Astrocyte of the cerebellum (primary cell): ENCODE results near the gene KLRG1.

Source experiments
- DNase-seq: peaks from one replicate; pipeline ENCODE4 v3.0.0-alpha.2; 2011; ENCODE audit warnings: low read depth
- H3K4me3 ChIP-seq: 2 replicates; pipeline ENCODE4 v1.5.1; 2011; ENCODE audit warnings: mild to moderate bottlenecking, low read depth, low read length, moderate library complexity
- CTCF ChIP-seq: IDR thresholded peaks from 2 replicates; pipeline ENCODE4 v1.5.1; 2012; ENCODE audit warnings: low read length, low read depth, moderate library complexity, mild to moderate bottlenecking; ENCODE audit errors: missing control alignments
- in situ Hi-C: cut with HindIII; loops from 2 replicates; pipeline ENCODE4 v1.10.0; 2017; ENCODE audit warnings: low sequenced_read_pairs

KLRG1 gene

DNA sequence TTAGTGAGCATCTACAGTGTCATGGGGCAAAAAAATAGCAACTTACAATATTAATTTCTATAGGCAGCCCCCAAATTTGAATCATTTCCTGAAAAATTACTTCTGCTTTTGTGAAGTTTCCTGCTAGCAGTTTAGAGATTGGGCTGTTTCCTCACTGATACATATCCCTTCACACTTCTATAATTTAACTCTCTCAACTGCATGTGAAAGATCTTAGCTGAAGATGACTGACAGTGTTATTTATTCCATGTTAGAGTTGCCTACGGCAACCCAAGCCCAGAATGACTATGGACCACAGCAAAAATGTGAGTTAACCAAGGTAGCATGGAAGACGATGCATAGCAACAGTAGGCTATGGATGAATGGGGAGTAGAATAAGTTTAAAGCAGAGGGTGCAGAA lies at the start of gene KLRG1:
TSS of gene KLRG1 (plus strand) at position 134 of the 400 bp plus-strand sequence. CDS start at position 224, 90 bp downstream.
- H3K4me3 ChIP-seq: no peak within 1 kb of the TSS
- DNase-seq: no peak
- in situ Hi-C loops: no loop called here
- TF ChIP-seq CTCF: no peak

DNA sequence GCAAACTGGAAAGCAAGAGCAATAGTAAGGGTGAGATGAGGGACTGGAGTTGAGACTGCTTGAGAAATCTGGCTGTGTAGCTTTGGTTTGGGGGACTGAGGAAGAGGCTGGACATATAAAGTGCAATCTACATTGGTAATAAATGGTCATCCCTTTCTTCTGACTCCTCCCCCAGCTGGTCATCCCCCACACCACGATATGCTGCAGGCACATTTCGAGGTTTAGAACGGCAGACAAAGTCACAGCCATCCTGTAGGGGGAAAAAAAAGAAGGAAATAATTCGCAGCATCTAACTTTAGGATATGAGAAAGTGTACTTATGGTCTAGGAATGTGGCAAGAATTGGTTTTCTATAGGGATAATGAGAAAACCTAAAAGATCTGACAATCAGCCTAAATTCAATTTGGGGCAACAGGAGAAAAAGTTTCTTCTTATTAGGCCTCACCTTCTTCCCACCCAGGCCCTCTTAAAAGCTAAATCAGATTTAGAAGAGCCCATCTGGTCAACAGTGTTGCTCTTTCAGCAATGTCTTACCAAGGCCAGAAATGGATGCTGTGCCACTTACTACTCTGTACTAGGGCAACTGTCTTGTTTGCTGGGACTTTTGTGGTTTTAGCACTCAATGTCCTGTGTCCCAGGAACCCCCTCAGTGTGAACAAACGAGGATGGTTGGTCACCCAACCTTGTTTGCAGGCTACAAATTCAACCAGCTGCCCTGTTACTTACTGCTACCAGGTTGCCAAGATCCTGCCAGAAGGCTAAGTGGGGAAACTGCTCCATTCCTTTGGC lies 47.5 kb upstream of the KLRG1 start:
- no peak for TF ChIP-seq CTCF
- in situ Hi-C loops: no loop called here
- H3K4me3 ChIP-seq: no peak overlapping the region
- DNase-seq: no peak

DNA sequence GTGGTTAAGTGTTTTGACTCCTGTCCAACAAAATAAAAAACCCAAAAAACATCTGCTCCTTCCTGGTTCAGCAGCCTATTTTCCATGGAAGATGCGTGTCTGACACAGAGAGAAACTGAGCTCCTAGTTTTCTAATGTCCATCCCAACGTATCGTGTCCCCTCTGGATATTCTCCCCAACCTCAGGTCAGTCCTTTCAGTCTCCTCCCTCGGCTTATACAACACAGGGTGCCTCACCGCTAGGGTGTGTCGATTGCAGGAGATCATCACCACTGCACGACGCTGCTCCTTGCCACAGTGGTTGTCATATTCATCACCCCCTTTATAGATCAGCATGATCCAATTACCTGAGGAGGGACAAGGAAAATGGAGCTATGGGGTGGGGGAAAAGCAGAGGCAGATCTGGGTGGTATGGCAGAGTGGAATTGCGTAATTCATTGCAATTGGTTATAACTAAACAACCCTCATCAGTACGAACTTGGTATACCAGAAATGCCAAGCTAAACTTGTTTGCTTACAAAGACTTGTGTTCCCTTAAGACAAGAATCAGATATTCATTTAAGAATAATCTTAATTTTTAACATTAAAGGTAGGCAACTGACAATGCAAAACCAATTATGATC lies 45.7 kb upstream of the KLRG1 start:
- no peak overlapping the region for H3K4me3 ChIP-seq
- DNase-seq: no peak
- in situ Hi-C loops: no loop called here
- no peak for TF ChIP-seq CTCF

GRCh38 chr12:8946733-8947132 lies 42.6 kb upstream of the KLRG1 start:
- DNase-seq: no peak
- TF ChIP-seq CTCF: no peak
- no peak overlapping the region for H3K4me3 ChIP-seq
- in situ Hi-C loops: no loop called here

DNA sequence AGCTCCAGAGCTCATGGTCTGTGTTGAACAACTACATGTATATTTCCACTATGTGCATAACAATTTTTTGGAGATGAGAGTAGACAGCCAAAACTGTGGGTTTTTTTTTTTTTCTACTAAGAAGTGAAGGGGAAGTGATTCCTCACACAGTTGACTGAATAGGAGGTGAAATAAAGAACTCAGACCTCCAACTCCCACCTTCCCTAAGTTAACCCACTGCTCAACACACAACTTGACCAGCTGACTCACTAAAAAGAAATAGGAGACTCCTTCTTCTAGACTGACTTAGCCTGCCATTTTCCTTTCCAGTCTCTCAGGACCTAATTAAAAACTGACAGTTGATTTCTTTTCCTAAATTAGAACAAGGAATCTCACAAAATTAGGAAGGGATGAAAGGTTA lies 41.6 kb upstream of the KLRG1 start:
- in situ Hi-C loops: no loop called here
- no peak overlapping the region for H3K4me3 ChIP-seq
- no peak for TF ChIP-seq CTCF

GRCh38 chr12:8948701-8949341 lies 40.5 kb upstream of the KLRG1 start:
- in situ Hi-C loops: no loop called here
- no peak for TF ChIP-seq CTCF
- peak overlapping the region; percentile 92 for H3K4me3 ChIP-seq
- no peak for DNase-seq

More for the DNA sequence above, 41.6 kb upstream of the KLRG1 start:
- no peak for DNase-seq
